Upper lobe of left lung (tissue), 4 donors: ENCODE measurements around the gene SHROOM4.

Source experiments
- CTCF ChIP-seq, 6 experiments: fragments of 450-650 bp in 4 of 6; fragments of 200-600 bp in 2 of 6; sonication (generic) in 2 of 6; IDR thresholded peaks; one replicate each; pipeline ENCODE4 v1.5.1; 2016 to 2019; ENCODE audit warnings: antibody characterized with exemption in 6 of 6
- EP300 ChIP-seq, 4 donors: sonication (generic); formaldehyde crosslinking; IDR thresholded peaks; one replicate each; pipeline ENCODE4 v1.5.1; 2017; ENCODE audit warnings: antibody characterized with exemption in 4 of 4, control low read depth in 2 of 4
- POLR2A ChIP-seq, 4 donors: fragments of 450-650 bp; IDR thresholded peaks; one replicate each; pipeline ENCODE4 v1.5.1; 2016 to 2017; ENCODE audit warnings: antibody characterized with exemption in 4 of 4, mild to moderate bottlenecking in 2 of 4
- POLR2AphosphoS5 ChIP-seq, 2 donors: sonication (generic); formaldehyde crosslinking; IDR thresholded peaks; one replicate each; pipeline ENCODE4 v1.5.1; 2017; ENCODE audit warnings: antibody characterized with exemption in 2 of 2

- no peak for TF ChIP-seq CTCF (IDR thresholded peaks at IDR 0.05)
- TF ChIP-seq POLR2AphosphoS5 (IDR thresholded peaks at IDR 0.05) = no peak
- no peak for TF ChIP-seq EP300 (IDR thresholded peaks at IDR 0.05)
- TF ChIP-seq POLR2A (IDR thresholded peaks at IDR 0.05) = no peak
Measured at GRCh38 chrX:50787099-50787498, 26.9 kb downstream of the SHROOM4 start.
